Keratinocyte (primary cell): ENCODE measurements around the gene TTLL5. TPM values are rescaled to one million over a fixed set of nuclear protein-coding genes. Genes with fewer than 3 reads are reported as not detected.

ENCODE experiments used
- DNase-seq: peaks from one replicate; pipeline ENCODE4 v3.0.0-alpha.2; 2011; ENCODE audit warnings: low read depth, missing footprints, low spot score
- FAIRE-seq: peaks from 2 replicates; lab custom pipeline; 2011; peaks lifted over from hg19 to GRCh38; lab: Jason Lieb, UNC
- H2AFZ ChIP-seq: 2 replicates; pipeline ENCODE4 v1.6.0; 2012; ENCODE audit warnings: low read length, control low read depth, inconsistent platforms; ENCODE audit not compliant: control insufficient read depth
- H3K27ac ChIP-seq: 2 replicates; pipeline ENCODE4 v1.5.1; 2011; ENCODE audit warnings: low read length; ENCODE audit not compliant: control insufficient read depth, insufficient read depth
- H3K27me3 ChIP-seq: 3 replicates; pipeline ENCODE4 v1.6.0; 2011; ENCODE audit warnings: low read length; ENCODE audit not compliant: control insufficient read depth, insufficient read depth; ENCODE audit errors: extremely low read depth
- H3K36me3 ChIP-seq, 2 experiments: 2 replicates in 1 of 2; 3 replicates in 1 of 2; pipeline ENCODE4 v1.5.1; 2011; ENCODE audit warnings: low read length in 2 of 2, mild to moderate bottlenecking in 1 of 2; ENCODE audit not compliant: control insufficient read depth in 2 of 2, insufficient read depth in 2 of 2; ENCODE audit errors: extremely low read depth in 1 of 2
- H3K4me1 ChIP-seq: 3 replicates; pipeline ENCODE4 v1.5.1; 2011; ENCODE audit warnings: low read length; ENCODE audit not compliant: control insufficient read depth, insufficient read depth; ENCODE audit errors: extremely low read depth
- H3K4me2 ChIP-seq: 3 replicates; pipeline ENCODE4 v1.6.0; 2011; ENCODE audit warnings: low read depth, low read length; ENCODE audit not compliant: control insufficient read depth, insufficient read depth; ENCODE audit errors: extremely low read depth
- H3K4me3 ChIP-seq, 3 experiments: fragments of 200-600 bp in 1 of 3; sonication (generic) in 1 of 3; 2 replicates in 2 of 3; 3 replicates in 1 of 3; pipeline ENCODE4 v1.5.1; 2011 to 2016; ENCODE audit warnings: low read length in 3 of 3, mild to moderate bottlenecking in 3 of 3, control low read depth in 2 of 3, inconsistent platforms in 1 of 3, low read depth in 1 of 3, mixed read lengths in 1 of 3, mixed run types in 1 of 3, moderate library complexity in 1 of 3; ENCODE audit not compliant: control insufficient read depth in 2 of 3, insufficient read depth in 2 of 3; ENCODE audit errors: extremely low read depth in 1 of 3
- H3K79me2 ChIP-seq: 2 replicates; pipeline ENCODE4 v1.6.0; 2012; ENCODE audit warnings: low read length; ENCODE audit not compliant: control insufficient read depth, insufficient read depth
- H3K9ac ChIP-seq: 3 replicates; pipeline ENCODE4 v1.6.0; 2011; ENCODE audit warnings: low read length; ENCODE audit not compliant: control insufficient read depth, insufficient read depth; ENCODE audit errors: extremely low read depth
- H3K9me1 ChIP-seq: 3 replicates; pipeline ENCODE4 v1.6.0; 2011; ENCODE audit warnings: low read length; ENCODE audit not compliant: control insufficient read depth, insufficient read depth; ENCODE audit errors: extremely low read depth
- H3K9me3 ChIP-seq: 2 replicates; pipeline ENCODE4 v1.5.1; 2012; ENCODE audit warnings: low read depth, low read length; ENCODE audit not compliant: control insufficient read depth
- H4K20me1 ChIP-seq: 3 replicates; pipeline ENCODE4 v1.6.0; 2011; ENCODE audit warnings: low read length; ENCODE audit not compliant: control insufficient read depth, insufficient read depth; ENCODE audit errors: extremely low read depth
- CTCF ChIP-seq, 3 experiments: IDR thresholded peaks in 1 of 3; conservative IDR thresholded peaks in 1 of 3; optimal IDR thresholded peaks in 1 of 3; 2 replicates in 2 of 3; 3 replicates in 1 of 3; pipeline versions ENCODE3 to v1.5.1; 2011; ENCODE audit warnings: low read length in 3 of 3, mild to moderate bottlenecking in 3 of 3, moderate library complexity in 2 of 3, control low read depth in 1 of 3, inconsistent platforms in 1 of 3; ENCODE audit not compliant: insufficient read depth in 2 of 3; ENCODE audit errors: extremely low read depth in 1 of 3
- EZH2 ChIP-seq: IDR thresholded peaks from one replicate; pipeline ENCODE4 v1.6.1; 2012; ENCODE audit warnings: inconsistent platforms, mild to moderate bottlenecking, low read length, moderate library complexity
- dilution Hi-C: fragments of 300-500 bp; cut with MboI; formaldehyde crosslinking; loops from one replicate; pipeline ENCODE4 v1.7.0; 2020; ENCODE audit warnings: low sequenced_read_pairs; ENCODE audit not compliant: extremely low pct_ligation_motif_present
- polyA plus RNA-seq, 5 experiments: library from polyadenylated mRNA; depleted of rRNA in 3 of 5; stranded (reverse) in 3 of 5; stranded (forward) in 1 of 5; unstranded in 1 of 5; fragments of >200 nt; gene quantifications; 1 replicate in 1 of 5; 2 replicates in 3 of 5; 3 replicates in 1 of 5; pipeline versions ENCODE4 v1.2.1 to v1.2.3, GENCODE V29; 2011 to 2012; ENCODE audit warnings: missing spikeins in 2 of 5, low read depth in 1 of 5, low replicate concordance in 1 of 5

The TTLL5 gene
- polyA plus RNA-seq, 1 donor (not counting 4 experiments of a cell fraction or from before 2014, with no cell fraction given), result 20.7 TPM

DNA sequence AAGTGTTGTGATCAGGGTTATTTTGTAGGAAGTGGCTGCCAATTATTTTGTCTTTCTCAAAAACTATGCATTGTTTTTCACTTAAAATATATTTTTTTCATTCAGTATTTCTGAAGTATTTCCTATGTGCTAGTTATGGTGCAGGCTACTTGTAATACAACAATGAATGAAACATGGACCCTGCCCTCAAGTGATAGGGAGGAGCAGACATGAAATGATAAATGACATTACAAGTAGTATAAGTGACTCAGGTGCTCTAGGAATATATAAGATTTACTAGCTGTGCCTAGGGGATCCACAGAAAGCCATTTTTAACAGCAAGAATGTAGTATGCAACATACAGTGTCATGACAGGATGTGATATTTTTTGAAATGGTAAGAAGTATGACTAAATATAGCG, 65.3 kb downstream of the TTLL5 start:
- Histone ChIP-seq H3K4me3 (no peak overlapping the region), H3K4me1 (no peaks in the 10 kb centered on the region), H3K4me2 (no peak overlapping the region), H3K27ac (no peak overlapping the region), H3K9ac (no peak overlapping the region), H3K27me3 (no peaks in the 10 kb centered on the region), H3K9me1 (no peaks in the 10 kb centered on the region), H3K36me3 (peaks cover 2 to 7% of the 10 kb centered on the region in 2 experiments), H4K20me1 (no peaks in the 10 kb centered on the region), H3K9me3 (no peaks in the 10 kb centered on the region), H3K79me2 (no peaks in the 10 kb centered on the region), H2AFZ (no peak overlapping the region)
- no peak for FAIRE-seq
- no peak for TF ChIP-seq EZH2
- no peak for TF ChIP-seq CTCF (optimal IDR thresholded peaks at IDR 0.05 in 1 of 3, IDR thresholded peaks at IDR 0.05 in 1 of 3, conservative IDR thresholded peaks at IDR 0.05 in 1 of 3; ENCODE audit: extremely low read depth in 1 of 3, insufficient read depth in 2 of 3, low read length in 3 of 3)
- no peak for DNase-seq
- dilution Hi-C loops, result no loop called here

- dilution Hi-C loops, result no loop called here
- no peak overlapping the region for H3K9ac ChIP-seq
- H2AFZ ChIP-seq, result no peak overlapping the region
- no peak overlapping the region for H3K27ac ChIP-seq
- TF ChIP-seq EZH2 (no peak), CTCF (optimal IDR thresholded peaks at IDR 0.05 in 1 of 3, IDR thresholded peaks at IDR 0.05 in 1 of 3, conservative IDR thresholded peaks at IDR 0.05 in 1 of 3; ENCODE audit: extremely low read depth in 1 of 3, insufficient read depth in 2 of 3, low read length in 3 of 3) (no peak)
- H3K4me3 ChIP-seq, result no peak overlapping the region
- H3K36me3 ChIP-seq, result peaks cover 2 to 4% of the 10 kb centered on the region in 2 experiments
- no peak for FAIRE-seq
- no peaks in the 10 kb centered on the region for H4K20me1 ChIP-seq
- no peaks in the 10 kb centered on the region for H3K9me3 ChIP-seq
- H3K79me2 ChIP-seq, result no peaks in the 10 kb centered on the region
- H3K4me1 ChIP-seq, result no peaks in the 10 kb centered on the region
- no peak for DNase-seq
- no peak overlapping the region for H3K4me2 ChIP-seq
- H3K9me1 ChIP-seq, result no peaks in the 10 kb centered on the region
- H3K27me3 ChIP-seq, result no peaks in the 10 kb centered on the region
Observed at GRCh38 chr14:75727124-75727523, 66.1 kb downstream of the TTLL5 start.
